HepG2 (cell line): ENCODE measurements around the gene KIZ. TPM values are rescaled to one million over a fixed set of nuclear protein-coding genes. Genes with fewer than 3 reads are reported as not detected.

Experiments
- ATAD3A ChIP-seq: sonication (generic); formaldehyde crosslinking; IDR thresholded peaks from 2 replicates; pipeline ENCODE4 v1.4.0; 2020; ENCODE audit warnings: missing genetic modification reagents
- CREB1 ChIP-seq, 2 experiments: fragments of 450-650 bp in 1 of 2; IDR thresholded peaks; 2 replicates each; pipeline ENCODE4 v1.6.1; 2016 to 2017; ENCODE audit warnings: control low read depth in 1 of 2, mild to moderate bottlenecking in 1 of 2, missing compliant biosample characterization in 1 of 2, missing genetic modification characterization in 1 of 2
- FOXM1 ChIP-seq: sonication (generic); formaldehyde crosslinking; IDR thresholded peaks from 2 replicates; pipeline ENCODE4 v1.5.0; 2020; ENCODE audit warnings: missing genetic modification reagents
- HDAC1 ChIP-seq: sonication (generic); formaldehyde crosslinking; IDR thresholded peaks from 2 replicates; pipeline ENCODE4 v1.5.1; 2020; ENCODE audit warnings: mild to moderate bottlenecking, missing genetic modification reagents
- KLF15 ChIP-seq: sonication (generic); formaldehyde crosslinking; IDR thresholded peaks from 2 replicates; pipeline ENCODE4 v1.8.1; 2023; ENCODE audit warnings: borderline replicate concordance, mild to moderate bottlenecking, inconsistent platforms, missing genetic modification reagents, mixed read lengths
- MIXL1 ChIP-seq: IDR thresholded peaks from 2 replicates; pipeline ENCODE4 v1.6.1; 2016
- NPAS2 ChIP-seq: sonication (generic); formaldehyde crosslinking; IDR thresholded peaks from 2 replicates; pipeline ENCODE4 v1.8.0; 2022; ENCODE audit warnings: mild to moderate bottlenecking, missing genetic modification reagents, borderline replicate concordance
- POLR2G ChIP-seq: fragments of 200-400 bp; formaldehyde crosslinking; IDR thresholded peaks from 2 replicates; pipeline ENCODE4 v1.6.1; 2018; ENCODE audit warnings: mild to moderate bottlenecking, low read depth, low read length, moderate library complexity
- PPARG ChIP-seq: conservative IDR thresholded peaks from 2 replicates; pipeline ENCODE4 v1.6.1; 2016; ENCODE audit warnings: missing biosample characterization, missing genetic modification reagents
- RORA ChIP-seq: sonication (generic); formaldehyde crosslinking; IDR thresholded peaks from 2 replicates; pipeline ENCODE4 v1.5.0; 2020; ENCODE audit warnings: mild to moderate bottlenecking, missing genetic modification reagents, moderate library complexity
- SP2 ChIP-seq: sonication (generic); formaldehyde crosslinking; IDR thresholded peaks from 2 replicates; pipeline ENCODE4 v1.5.1; 2020; ENCODE audit warnings: mild to moderate bottlenecking, missing genetic modification reagents
- XBP1 ChIP-seq: sonication (generic); formaldehyde crosslinking; IDR thresholded peaks from 2 replicates; pipeline ENCODE4 v1.5.0; 2020; ENCODE audit warnings: missing genetic modification reagents
- ZBTB20 ChIP-seq: sonication (generic); formaldehyde crosslinking; IDR thresholded peaks from 2 replicates; pipeline ENCODE4 v1.8.1; 2023; ENCODE audit warnings: missing genetic modification reagents, low read depth, mild to moderate bottlenecking, borderline replicate concordance
- ZNF138 ChIP-seq: sonication (generic); formaldehyde crosslinking; IDR thresholded peaks from 2 replicates; pipeline ENCODE4 v1.5.0; 2020; ENCODE audit warnings: mild to moderate bottlenecking, low read depth, missing genetic modification reagents
- ZNF224 ChIP-seq: sonication (generic); formaldehyde crosslinking; IDR thresholded peaks from 2 replicates; pipeline ENCODE4 v1.5.0; 2020; ENCODE audit warnings: mild to moderate bottlenecking, missing genetic modification reagents
- polyA plus RNA-seq, 8 experiments: library from polyadenylated mRNA; depleted of rRNA in 3 of 8; stranded (reverse) in 7 of 8; unstranded in 1 of 8; fragments of >200 nt; fragmentation: Illumina TruSeq in 4 of 8; extraction: Trizol in 4 of 8; gene quantifications; 2 replicates each; pipeline versions ENCODE4 v1.2.1 to v1.2.3, GENCODE V29; 2011 to 2016; ENCODE audit warnings: low read depth in 4 of 8, missing spikeins in 1 of 8, mixed read lengths in 1 of 8; ENCODE audit not compliant: insufficient read depth in 1 of 8
- total RNA-seq, 5 experiments: library from RNA; depleted of rRNA; stranded (reverse); fragments of >200 nt; fragmentation: Illumina TruSeq; extraction: Trizol; gene quantifications; 2 replicates each; pipeline ENCODE4 v1.2.3, GENCODE V29; 2016; ENCODE audit warnings: low read depth in 1 of 5
- TF ChIP-seq, protein P1 (sequence below): sonication (generic); formaldehyde crosslinking; IDR thresholded peaks from 2 replicates; pipeline ENCODE4 v1.4.0; 2020; ENCODE audit warnings: mild to moderate bottlenecking, missing genetic modification reagents, borderline replicate concordance
- TF ChIP-seq, protein P2 (sequence below): sonication (generic); formaldehyde crosslinking; IDR thresholded peaks from 2 replicates; pipeline ENCODE4 v1.8.1; 2023; ENCODE audit warnings: mild to moderate bottlenecking, missing genetic modification reagents
- TF ChIP-seq, protein P3 (sequence below): IDR thresholded peaks from 2 replicates; pipeline ENCODE4 v1.6.1; 2016; ENCODE audit warnings: mild to moderate bottlenecking
- TF ChIP-seq, protein P4 (sequence below): sonication (generic); formaldehyde crosslinking; IDR thresholded peaks from 2 replicates; pipeline ENCODE4 v1.4.0; 2020; ENCODE audit warnings: missing genetic modification reagents
- TF ChIP-seq, protein P5 (sequence below): sonication (generic); IDR thresholded peaks from 2 replicates; pipeline ENCODE4 v1.6.1; 2016; ENCODE audit warnings: low read depth, borderline replicate concordance

Gene KIZ
- total and polyA plus RNA-seq, 2 of the 13 experiments (the other 11 are each of a cell fraction or from before 2014, with no cell fraction given) = 46.3 to 114 TPM

DNA sequence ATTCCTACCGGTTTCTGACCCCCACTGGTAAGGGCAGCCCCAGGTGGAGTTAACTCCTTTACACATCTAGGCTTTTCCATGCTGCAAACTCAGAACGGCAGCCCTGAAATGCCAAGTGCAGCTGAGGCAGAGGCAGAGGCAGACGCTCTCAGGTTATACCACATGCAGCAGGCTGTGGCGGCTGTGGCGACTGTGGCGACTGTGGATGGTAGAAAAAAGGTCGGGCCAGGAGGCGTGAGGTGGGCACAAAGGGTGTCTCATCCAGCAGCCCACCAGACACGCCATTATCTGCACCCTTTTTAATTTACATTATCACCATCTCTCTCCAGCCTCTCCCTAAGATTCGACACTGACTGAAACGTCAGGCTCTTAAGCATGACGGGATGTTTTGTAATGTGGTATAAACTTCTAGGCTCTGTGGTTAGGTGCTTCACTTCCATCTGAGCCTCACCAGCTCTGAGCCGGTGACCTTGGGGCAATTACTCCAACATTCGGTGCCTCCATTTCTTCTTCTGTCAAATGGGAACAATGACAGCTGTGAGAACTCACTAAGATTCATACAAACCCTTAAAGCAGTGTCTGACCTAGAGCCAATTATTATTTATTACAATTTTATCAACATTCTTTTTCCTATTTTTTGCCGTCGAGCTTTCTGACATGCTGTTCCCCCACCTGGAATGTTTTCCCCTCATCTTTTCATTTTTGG is 8.2 kb downstream of the KIZ start (continued):
- TF ChIP-seq, protein P1, sequence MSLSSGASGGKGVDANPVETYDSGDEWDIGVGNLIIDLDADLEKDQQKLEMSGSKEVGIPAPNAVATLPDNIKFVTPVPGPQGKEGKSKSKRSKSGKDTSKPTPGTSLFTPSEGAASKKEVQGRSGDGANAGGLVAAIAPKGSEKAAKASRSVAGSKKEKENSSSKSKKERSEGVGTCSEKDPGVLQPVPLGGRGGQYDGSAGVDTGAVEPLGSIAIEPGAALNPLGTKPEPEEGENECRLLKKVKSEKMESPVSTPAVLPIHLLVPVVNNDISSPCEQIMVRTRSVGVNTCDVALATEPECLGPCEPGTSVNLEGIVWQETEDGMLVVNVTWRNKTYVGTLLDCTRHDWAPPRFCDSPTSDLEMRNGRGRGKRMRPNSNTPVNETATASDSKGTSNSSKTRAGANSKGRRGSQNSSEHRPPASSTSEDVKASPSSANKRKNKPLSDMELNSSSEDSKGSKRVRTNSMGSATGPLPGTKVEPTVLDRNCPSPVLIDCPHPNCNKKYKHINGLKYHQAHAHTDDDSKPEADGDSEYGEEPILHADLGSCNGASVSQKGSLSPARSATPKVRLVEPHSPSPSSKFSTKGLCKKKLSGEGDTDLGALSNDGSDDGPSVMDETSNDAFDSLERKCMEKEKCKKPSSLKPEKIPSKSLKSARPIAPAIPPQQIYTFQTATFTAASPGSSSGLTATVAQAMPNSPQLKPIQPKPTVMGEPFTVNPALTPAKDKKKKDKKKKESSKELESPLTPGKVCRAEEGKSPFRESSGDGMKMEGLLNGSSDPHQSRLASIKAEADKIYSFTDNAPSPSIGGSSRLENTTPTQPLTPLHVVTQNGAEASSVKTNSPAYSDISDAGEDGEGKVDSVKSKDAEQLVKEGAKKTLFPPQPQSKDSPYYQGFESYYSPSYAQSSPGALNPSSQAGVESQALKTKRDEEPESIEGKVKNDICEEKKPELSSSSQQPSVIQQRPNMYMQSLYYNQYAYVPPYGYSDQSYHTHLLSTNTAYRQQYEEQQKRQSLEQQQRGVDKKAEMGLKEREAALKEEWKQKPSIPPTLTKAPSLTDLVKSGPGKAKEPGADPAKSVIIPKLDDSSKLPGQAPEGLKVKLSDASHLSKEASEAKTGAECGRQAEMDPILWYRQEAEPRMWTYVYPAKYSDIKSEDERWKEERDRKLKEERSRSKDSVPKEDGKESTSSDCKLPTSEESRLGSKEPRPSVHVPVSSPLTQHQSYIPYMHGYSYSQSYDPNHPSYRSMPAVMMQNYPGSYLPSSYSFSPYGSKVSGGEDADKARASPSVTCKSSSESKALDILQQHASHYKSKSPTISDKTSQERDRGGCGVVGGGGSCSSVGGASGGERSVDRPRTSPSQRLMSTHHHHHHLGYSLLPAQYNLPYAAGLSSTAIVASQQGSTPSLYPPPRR (CRISPR knock-in tag) = no peak
- TF ChIP-seq KLF15 (CRISPR knock-in tag) = no peak
- TF ChIP-seq, protein P2, sequence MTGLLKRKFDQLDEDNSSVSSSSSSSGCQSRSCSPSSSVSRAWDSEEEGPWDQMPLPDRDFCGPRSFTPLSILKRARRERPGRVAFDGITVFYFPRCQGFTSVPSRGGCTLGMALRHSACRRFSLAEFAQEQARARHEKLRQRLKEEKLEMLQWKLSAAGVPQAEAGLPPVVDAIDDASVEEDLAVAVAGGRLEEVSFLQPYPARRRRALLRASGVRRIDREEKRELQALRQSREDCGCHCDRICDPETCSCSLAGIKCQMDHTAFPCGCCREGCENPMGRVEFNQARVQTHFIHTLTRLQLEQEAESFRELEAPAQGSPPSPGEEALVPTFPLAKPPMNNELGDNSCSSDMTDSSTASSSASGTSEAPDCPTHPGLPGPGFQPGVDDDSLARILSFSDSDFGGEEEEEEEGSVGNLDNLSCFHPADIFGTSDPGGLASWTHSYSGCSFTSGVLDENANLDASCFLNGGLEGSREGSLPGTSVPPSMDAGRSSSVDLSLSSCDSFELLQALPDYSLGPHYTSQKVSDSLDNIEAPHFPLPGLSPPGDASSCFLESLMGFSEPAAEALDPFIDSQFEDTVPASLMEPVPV (CRISPR knock-in tag) = no peak
- 0 out of 2 replicates have a peak, but pooled peaks have one; percentile 5 for TF ChIP-seq POLR2G
- TF ChIP-seq ZNF224 (CRISPR knock-in tag) = no peak
- no peak for TF ChIP-seq NPAS2 (CRISPR knock-in tag)
- no peak for TF ChIP-seq MIXL1 (CRISPR knock-in tag)
- TF ChIP-seq ZNF138 = no peak
- TF ChIP-seq RORA = no peak
- TF ChIP-seq, protein P3, sequence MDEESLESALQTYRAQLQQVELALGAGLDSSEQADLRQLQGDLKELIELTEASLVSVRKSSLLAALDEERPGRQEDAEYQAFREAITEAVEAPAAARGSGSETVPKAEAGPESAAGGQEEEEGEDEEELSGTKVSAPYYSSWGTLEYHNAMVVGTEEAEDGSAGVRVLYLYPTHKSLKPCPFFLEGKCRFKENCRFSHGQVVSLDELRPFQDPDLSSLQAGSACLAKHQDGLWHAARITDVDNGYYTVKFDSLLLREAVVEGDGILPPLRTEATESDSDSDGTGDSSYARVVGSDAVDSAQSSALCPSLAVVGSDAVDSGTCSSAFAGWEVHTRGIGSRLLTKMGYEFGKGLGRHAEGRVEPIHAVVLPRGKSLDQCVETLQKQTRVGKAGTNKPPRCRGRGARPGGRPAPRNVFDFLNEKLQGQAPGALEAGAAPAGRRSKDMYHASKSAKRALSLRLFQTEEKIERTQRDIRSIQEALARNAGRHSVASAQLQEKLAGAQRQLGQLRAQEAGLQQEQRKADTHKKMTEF (CRISPR knock-in tag) = no peak
- TF ChIP-seq XBP1 (CRISPR knock-in tag) = no peak
- no peak for TF ChIP-seq SP2 (CRISPR knock-in tag)
- TF ChIP-seq, protein P4, sequence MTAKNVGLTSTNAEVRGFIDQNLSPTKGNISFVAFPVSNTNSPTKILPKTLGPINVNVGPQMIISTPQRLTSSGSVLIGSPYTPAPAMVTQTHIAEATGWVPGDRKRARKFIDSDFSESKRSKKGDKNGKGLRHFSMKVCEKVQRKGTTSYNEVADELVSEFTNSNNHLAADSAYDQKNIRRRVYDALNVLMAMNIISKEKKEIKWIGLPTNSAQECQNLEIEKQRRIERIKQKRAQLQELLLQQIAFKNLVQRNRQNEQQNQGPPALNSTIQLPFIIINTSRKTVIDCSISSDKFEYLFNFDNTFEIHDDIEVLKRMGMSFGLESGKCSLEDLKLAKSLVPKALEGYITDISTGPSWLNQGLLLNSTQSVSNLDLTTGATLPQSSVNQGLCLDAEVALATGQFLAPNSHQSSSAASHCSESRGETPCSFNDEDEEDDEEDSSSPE (CRISPR knock-in tag) = no peak
- no peak for TF ChIP-seq ZBTB20
- TF ChIP-seq FOXM1 (CRISPR knock-in tag) = no peak
- no peak for TF ChIP-seq HDAC1
- TF ChIP-seq ATAD3A (CRISPR knock-in tag) = no peak
- TF ChIP-seq PPARG (CRISPR knock-in tag) = no peak
- TF ChIP-seq, protein P5, sequence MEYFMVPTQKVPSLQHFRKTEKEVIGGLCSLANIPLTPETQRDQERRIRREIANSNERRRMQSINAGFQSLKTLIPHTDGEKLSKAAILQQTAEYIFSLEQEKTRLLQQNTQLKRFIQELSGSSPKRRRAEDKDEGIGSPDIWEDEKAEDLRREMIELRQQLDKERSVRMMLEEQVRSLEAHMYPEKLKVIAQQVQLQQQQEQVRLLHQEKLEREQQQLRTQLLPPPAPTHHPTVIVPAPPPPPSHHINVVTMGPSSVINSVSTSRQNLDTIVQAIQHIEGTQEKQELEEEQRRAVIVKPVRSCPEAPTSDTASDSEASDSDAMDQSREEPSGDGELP = no peak
- no peak for TF ChIP-seq CREB1 (IDR thresholded peaks at IDR 0.05)
- TF ChIP-seq CREB1 (CRISPR knock-in tag; IDR thresholded peaks at IDR 0.05) = no peak
